Erythroblast (primary cell): ENCODE measurements around the gene ZNF618.

Experiments used
- GATA1 ChIP-seq: IDR thresholded peaks from 2 replicates; pipeline ENCODE4 v1.6.1; 2011; ENCODE audit warnings: low read depth, mild to moderate bottlenecking, control low read depth, low read length, moderate library complexity
- POLR2A ChIP-seq: IDR thresholded peaks from 2 replicates; pipeline ENCODE4 v1.6.1; 2011; ENCODE audit warnings: mild to moderate bottlenecking, low read length

DNA sequence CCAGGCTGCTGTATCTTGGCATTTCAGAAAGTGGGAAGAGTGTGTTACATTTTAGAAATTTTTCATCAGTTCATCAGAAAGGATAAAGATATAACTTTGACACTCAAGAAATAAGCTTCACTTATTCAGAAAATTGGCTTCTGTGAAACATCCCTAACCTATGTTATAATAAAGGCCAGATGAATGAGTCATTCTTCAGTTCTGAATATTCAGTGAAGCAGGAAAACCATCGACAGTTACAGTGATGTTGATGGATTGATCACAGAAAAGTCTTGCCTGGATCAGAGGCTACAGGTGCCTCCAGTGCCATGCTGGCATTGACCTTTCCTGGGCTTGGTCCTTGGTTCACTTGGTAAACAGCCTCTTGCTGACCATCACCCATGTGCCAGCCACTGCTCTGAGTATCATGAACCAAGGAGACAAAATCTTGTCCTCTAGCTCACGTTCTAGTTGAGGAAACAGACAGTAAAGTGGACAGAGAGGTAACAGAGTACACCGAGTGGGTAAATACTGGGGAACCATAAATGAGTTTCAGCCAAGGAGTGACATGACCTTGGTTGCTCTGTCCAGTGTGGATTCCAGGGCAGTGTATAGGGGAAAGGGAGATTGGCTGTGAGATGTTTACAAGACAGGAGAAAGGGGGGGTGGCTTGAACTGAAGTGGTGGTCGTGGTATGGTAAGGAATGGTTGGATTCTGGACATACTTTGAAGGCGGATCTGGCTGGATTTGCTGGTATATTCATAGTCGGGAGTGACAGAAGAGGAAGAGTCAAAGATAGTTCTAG, 103.4 kb downstream of the ZNF618 start:
- TF ChIP-seq POLR2A, result no peak
- no peak for TF ChIP-seq GATA1
